HepG2 (cell line): Measurements from ENCODE around the gene TBC1D14. TPM values are rescaled to one million over a fixed set of nuclear protein-coding genes. Genes with fewer than 3 reads are reported as not detected.

ENCODE experiments used
- ATAC-seq: fragments of 200-7000 bp; cut with Tn5 transposase; 3 replicates; pipeline ENCODE4 v1.9.1; 2020; ENCODE audit warnings: mild to moderate bottlenecking, moderate library complexity
- BruUV-seq: library from RNA; stranded (reverse); fragments of 400-500 nt; replicated peaks from 2 replicates; lab custom pipeline; 2021; lab: Mats Ljungman, UMichigan
- CTCF ChIA-PET: fragments of 300-600 bp; formaldehyde crosslinking; extraction: SDS; loops from one replicate; lab custom pipeline; 2021; ENCODE audit warnings: low total read pairs, inconsistent platforms, low intra/inter-chr PET ratio; lab: Yijun Ruan, JAX
- POLR2A ChIA-PET: fragments of 350-600 bp; sonication (Branson Sonifier 250); formaldehyde crosslinking; loops from one replicate; lab custom pipeline; 2020; ENCODE audit warnings: antibody characterized with exemption, inconsistent platforms; lab: Yijun Ruan, JAX
- DNase-seq: peaks from one replicate; pipeline ENCODE4 v3.0.0-alpha.2; 2015; ENCODE audit warnings: low spot score
- FAIRE-seq: peaks from 3 replicates; lab custom pipeline; 2011; peaks lifted over from hg19 to GRCh38; lab: Jason Lieb, UNC
- H2AFZ ChIP-seq: one replicate; pipeline ENCODE4 v1.6.1; 2011; ENCODE audit warnings: low read length, inconsistent platforms
- H3K27ac ChIP-seq: fragments of 300-600 bp; 3 replicates; pipeline ENCODE4 v1.8.0; 2011; ENCODE audit warnings: mixed run types, mild to moderate bottlenecking, mixed read lengths, low read length, inconsistent platforms; ENCODE audit not compliant: insufficient read depth; ENCODE audit errors: extremely low read length
- H3K27me3 ChIP-seq, 2 experiments: fragments of 200-600 bp in 1 of 2; 2 replicates in 1 of 2; 3 replicates in 1 of 2; pipeline versions ENCODE4 v1.6.0 to v1.8.0; 2011; ENCODE audit warnings: low read length in 2 of 2, mild to moderate bottlenecking in 2 of 2, moderate library complexity in 2 of 2, inconsistent platforms in 1 of 2; ENCODE audit not compliant: insufficient read depth in 2 of 2, control insufficient read depth in 1 of 2
- H3K36me3 ChIP-seq, 2 experiments: fragments of 200-600 bp in 1 of 2; replicated peaks in 1 of 2; 2 replicates in 1 of 2; 3 replicates in 1 of 2; pipeline versions ENCODE4 v1.5.1 to v1.8.0; 2011; ENCODE audit warnings: low read length in 2 of 2, inconsistent platforms in 1 of 2; ENCODE audit not compliant: insufficient read depth in 2 of 2, control insufficient read depth in 1 of 2
- H3K4me1 ChIP-seq: 2 replicates; pipeline ENCODE4 v1.5.1; 2012; ENCODE audit warnings: low read length, inconsistent platforms; ENCODE audit not compliant: insufficient read depth
- H3K4me2 ChIP-seq: 2 replicates; pipeline ENCODE4 v1.6.0; 2011; ENCODE audit warnings: low read depth, low read length, inconsistent platforms
- H3K4me3 ChIP-seq, 3 experiments: fragments of 200-600 bp in 1 of 3; sonication (generic), shearing (Covaris generic) in 1 of 3; replicated peaks in 1 of 3; 2 replicates each; pipeline ENCODE4 v1.5.1; 2011 to 2016; ENCODE audit warnings: low read length in 3 of 3, inconsistent platforms in 2 of 3, low read depth in 2 of 3, mild to moderate bottlenecking in 2 of 3, control low read depth in 1 of 3, mixed read lengths in 1 of 3; ENCODE audit not compliant: insufficient read depth in 1 of 3
- H3K79me2 ChIP-seq: one replicate; pipeline ENCODE4 v1.6.1; 2011; ENCODE audit warnings: low read length, inconsistent platforms; ENCODE audit not compliant: insufficient read depth
- H3K9ac ChIP-seq: 2 replicates; pipeline ENCODE4 v1.6.0; 2011; ENCODE audit warnings: mild to moderate bottlenecking, low read depth, low read length, inconsistent platforms; ENCODE audit not compliant: insufficient read depth
- H3K9me3 ChIP-seq: 2 replicates; pipeline ENCODE4 v1.5.1; 2012; ENCODE audit warnings: mild to moderate bottlenecking, low read length
- H4K20me1 ChIP-seq: 2 replicates; pipeline ENCODE4 v1.6.0; 2011; ENCODE audit warnings: inconsistent platforms, mild to moderate bottlenecking, low read length, moderate library complexity; ENCODE audit not compliant: insufficient read depth
- CAMTA2 ChIP-seq: sonication (generic); formaldehyde crosslinking; IDR thresholded peaks from 2 replicates; pipeline ENCODE4 v1.4.0; 2020; ENCODE audit warnings: mild to moderate bottlenecking, missing genetic modification reagents, borderline replicate concordance
- EZH2 ChIP-seq: conservative IDR thresholded peaks from 2 replicates; pipeline ENCODE4 v1.6.1; 2012; ENCODE audit warnings: mild to moderate bottlenecking, low read depth, low read length, moderate library complexity
- FIP1L1 ChIP-seq: fragments of 200-400 bp; formaldehyde crosslinking; IDR thresholded peaks from 2 replicates; pipeline ENCODE4 v1.6.1; 2018; ENCODE audit warnings: low read depth, mild to moderate bottlenecking, low read length, moderate library complexity, borderline replicate concordance; ENCODE audit not compliant: insufficient read depth
- MXD1 ChIP-seq: sonication (generic); formaldehyde crosslinking; IDR thresholded peaks from 2 replicates; pipeline ENCODE4 v1.4.0; 2020; ENCODE audit warnings: mild to moderate bottlenecking, missing genetic modification reagents
- NBN ChIP-seq: fragments of 450-650 bp; conservative IDR thresholded peaks from 2 replicates; pipeline ENCODE4 v1.6.1; 2017
- PRDM10 ChIP-seq: sonication (generic); formaldehyde crosslinking; IDR thresholded peaks from 2 replicates; pipeline ENCODE4 v1.4.0; 2020; ENCODE audit warnings: low read depth, missing genetic modification reagents
- PRMT3 ChIP-seq: sonication (generic); formaldehyde crosslinking; IDR thresholded peaks from 2 replicates; pipeline ENCODE4 v1.8.1; 2022; ENCODE audit warnings: low read depth, mild to moderate bottlenecking, moderate library complexity, missing genetic modification reagents, borderline replicate concordance
- TAF15 ChIP-seq: fragments of 200-400 bp; formaldehyde crosslinking; IDR thresholded peaks from one replicate; pipeline ENCODE4 v1.6.1; 2018; ENCODE audit warnings: mild to moderate bottlenecking, low read depth, low read length; ENCODE audit not compliant: poor library complexity, severe bottlenecking
- ZNF121 ChIP-seq: sonication (generic); formaldehyde crosslinking; IDR thresholded peaks from 2 replicates; pipeline ENCODE4 v1.5.0; 2020; ENCODE audit warnings: mild to moderate bottlenecking, missing genetic modification reagents
- ZSCAN29 ChIP-seq: sonication (generic); formaldehyde crosslinking; conservative IDR thresholded peaks from 2 replicates; pipeline ENCODE4 v1.4.0; 2020; ENCODE audit warnings: mild to moderate bottlenecking, missing genetic modification reagents
- WGBS: methylation state at CpG from one replicate; pipeline ENCODE4 v1.1.6; 2017; ENCODE audit warnings: low lambda C conversion rate; 5-methylcytosine and 5-hydroxymethylcytosine counted together
- in situ Hi-C: cut with HindIII; loops from 2 replicates; pipeline ENCODE4 v1.10.0; 2017; ENCODE audit warnings: low pct_unique_long_range_greater_than_20kb; ENCODE audit not compliant: extremely low pct_ligation_motif_present
- intact Hi-C: fragments of 100-400 bp; cut with micrococcal nuclease; formaldehyde crosslinking; loops from one replicate; pipeline ENCODE4 v1.10.0; 2022; ENCODE audit not compliant: unreplicated experiment
- polyA plus RNA-seq, 8 experiments: library from polyadenylated mRNA; depleted of rRNA in 3 of 8; stranded (reverse) in 7 of 8; unstranded in 1 of 8; fragments of >200 nt; fragmentation: Illumina TruSeq in 4 of 8; extraction: Trizol in 4 of 8; gene quantifications; 2 replicates each; pipeline versions ENCODE4 v1.2.1 to v1.2.3, GENCODE V29; 2011 to 2016; ENCODE audit warnings: low read depth in 4 of 8, missing spikeins in 1 of 8, mixed read lengths in 1 of 8; ENCODE audit not compliant: insufficient read depth in 1 of 8
- total RNA-seq, 5 experiments: library from RNA; depleted of rRNA; stranded (reverse); fragments of >200 nt; fragmentation: Illumina TruSeq; extraction: Trizol; gene quantifications; 2 replicates each; pipeline ENCODE4 v1.2.3, GENCODE V29; 2016; ENCODE audit warnings: low read depth in 1 of 5
- TF ChIP-seq, protein P1 (sequence below): sonication (generic); formaldehyde crosslinking; IDR thresholded peaks from 2 replicates; pipeline ENCODE4 v1.4.0; 2020; ENCODE audit warnings: missing genetic modification reagents
- TF ChIP-seq, protein P2 (sequence below): sonication (generic); formaldehyde crosslinking; IDR thresholded peaks from 2 replicates; pipeline ENCODE4 v1.4.0; 2020; ENCODE audit warnings: missing genetic modification reagents

Gene TBC1D14
- total and polyA plus RNA-seq, 2 of the 13 experiments (the other 11 are each of a cell fraction or from before 2014, with no cell fraction given): 29.5 to 46.5 TPM

DNA sequence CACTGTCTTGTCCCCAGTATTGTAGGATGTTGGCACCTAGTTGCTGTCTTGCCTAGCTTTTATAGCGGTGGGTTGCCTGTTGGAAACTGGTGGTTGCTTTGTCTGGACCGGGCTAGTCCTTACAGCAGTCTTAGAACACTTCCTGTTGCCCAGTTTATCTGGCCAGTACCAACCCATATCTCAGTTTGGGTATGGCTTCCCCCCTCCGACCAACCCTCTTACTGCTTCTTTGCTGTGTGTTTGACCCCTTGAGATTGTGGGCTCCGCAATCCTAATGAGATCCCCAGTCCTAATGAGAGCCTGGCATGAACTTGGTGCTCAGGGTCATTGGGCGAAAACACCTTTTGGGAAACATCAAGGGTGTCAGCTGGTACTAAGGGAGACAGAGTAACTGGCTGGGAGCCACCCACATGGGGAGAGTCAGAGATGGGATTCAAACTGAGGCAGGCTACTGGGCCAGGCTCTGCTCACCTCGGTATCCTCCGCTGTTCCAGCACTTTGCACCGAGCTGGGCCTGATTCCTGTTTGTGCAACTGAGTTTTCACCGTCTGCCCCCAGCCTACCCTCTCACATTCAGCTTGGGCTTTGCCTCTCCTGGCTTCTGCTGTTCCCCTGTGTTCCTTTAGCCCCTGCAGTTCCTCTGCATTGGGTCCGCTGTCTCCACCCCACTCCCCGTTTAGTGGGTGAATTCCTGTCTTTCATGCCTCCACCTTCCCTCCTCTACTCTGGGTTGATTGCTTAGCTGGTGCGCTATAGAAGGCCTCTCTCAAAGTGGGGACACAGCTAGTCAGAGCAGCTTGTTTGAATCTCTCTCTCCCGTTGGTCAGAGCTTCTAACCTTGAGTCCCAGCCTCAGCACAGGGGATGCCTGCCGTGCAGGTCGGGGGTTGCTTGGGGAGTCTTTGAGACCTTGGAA is 1.6 kb downstream of the TBC1D14 start:
- Histone ChIP-seq H3K9ac (peak overlapping the region; percentile 87), H3K4me1 (peaks cover 68% of the 10 kb centered on the region)
- no peak for TF ChIP-seq FIP1L1
- TF ChIP-seq, protein P1, sequence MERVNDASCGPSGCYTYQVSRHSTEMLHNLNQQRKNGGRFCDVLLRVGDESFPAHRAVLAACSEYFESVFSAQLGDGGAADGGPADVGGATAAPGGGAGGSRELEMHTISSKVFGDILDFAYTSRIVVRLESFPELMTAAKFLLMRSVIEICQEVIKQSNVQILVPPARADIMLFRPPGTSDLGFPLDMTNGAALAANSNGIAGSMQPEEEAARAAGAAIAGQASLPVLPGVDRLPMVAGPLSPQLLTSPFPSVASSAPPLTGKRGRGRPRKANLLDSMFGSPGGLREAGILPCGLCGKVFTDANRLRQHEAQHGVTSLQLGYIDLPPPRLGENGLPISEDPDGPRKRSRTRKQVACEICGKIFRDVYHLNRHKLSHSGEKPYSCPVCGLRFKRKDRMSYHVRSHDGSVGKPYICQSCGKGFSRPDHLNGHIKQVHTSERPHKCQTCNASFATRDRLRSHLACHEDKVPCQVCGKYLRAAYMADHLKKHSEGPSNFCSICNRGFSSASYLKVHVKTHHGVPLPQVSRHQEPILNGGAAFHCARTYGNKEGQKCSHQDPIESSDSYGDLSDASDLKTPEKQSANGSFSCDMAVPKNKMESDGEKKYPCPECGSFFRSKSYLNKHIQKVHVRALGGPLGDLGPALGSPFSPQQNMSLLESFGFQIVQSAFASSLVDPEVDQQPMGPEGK (CRISPR knock-in tag): no peak
- TF ChIP-seq CAMTA2 (CRISPR knock-in tag): 0 out of 2 replicates have a peak, but pooled peaks have one; percentile 41
- no peak for TF ChIP-seq PRMT3 (CRISPR knock-in tag)
- TF ChIP-seq NBN: no peak
- TF ChIP-seq EZH2: no peak
- TF ChIP-seq MXD1 (CRISPR knock-in tag): peak; percentile 53; the same call in 1 of the 2 replicates
- TF ChIP-seq, protein P2, sequence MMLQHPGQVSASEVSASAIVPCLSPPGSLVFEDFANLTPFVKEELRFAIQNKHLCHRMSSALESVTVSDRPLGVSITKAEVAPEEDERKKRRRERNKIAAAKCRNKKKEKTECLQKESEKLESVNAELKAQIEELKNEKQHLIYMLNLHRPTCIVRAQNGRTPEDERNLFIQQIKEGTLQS: no peak
- TF ChIP-seq PRDM10 (CRISPR knock-in tag): no peak
- no peak for TF ChIP-seq TAF15
- no peak for TF ChIP-seq ZNF121 (CRISPR knock-in tag)
- no peak for TF ChIP-seq ZSCAN29 (CRISPR knock-in tag)

More for the DNA sequence above, 1.6 kb downstream of the TBC1D14 start:
- in situ Hi-C loops: no loop called here
- Histone ChIP-seq H3K27ac (peak overlapping the region; percentile 73), H2AFZ (no peak overlapping the region), H3K36me3 (no peaks in the 10 kb centered on the region), H3K27me3 (no peaks in the 10 kb centered on the region; a peak in 1 of 5 replicates), H3K4me2 (peak overlapping the region; percentile 96), H3K9me3 (no peaks in the 10 kb centered on the region), H3K79me2 (peaks cover 62% of the 10 kb centered on the region), H3K4me3 (peak overlapping the region; percentile 63 to 92 (median 83)), H4K20me1 (peaks cover 34% of the 10 kb centered on the region; the same call in 1 of the 2 replicates)
- TSS peak; percentile 43 for BruUV-seq
- 31% methylated on average over 10 of the region's 15 CpGs for WGBS
- DNase-seq (no peak), ATAC-seq (peak; percentile 17), FAIRE-seq (no peak)
- ChIA-PET CTCF (interaction anchor here (3.1 kb wide), 1 partner anchor 19 kb away, joined by 12 read pairs; no protein-coding TSS in a partner anchor), POLR2A (interaction anchor here (0.9 to 11.5 kb wide), 14 partner anchors 9 to 222 kb away, joined by 3 to 215 read pairs (median 4); partner anchors contain the start of gene S100P)
- intact Hi-C loops: loop anchor here (5.0 kb wide), 1 partner anchor 36 kb away; no protein-coding TSS in a partner anchor
